ENCODE results near the gene MYPOP. TPM values are rescaled to one million over a fixed set of nuclear protein-coding genes. Genes with fewer than 3 reads are reported as not detected.

MYPOP gene
- total RNA-seq, 1 experiment from 2014 or later, result 9.0 TPM

DNA sequence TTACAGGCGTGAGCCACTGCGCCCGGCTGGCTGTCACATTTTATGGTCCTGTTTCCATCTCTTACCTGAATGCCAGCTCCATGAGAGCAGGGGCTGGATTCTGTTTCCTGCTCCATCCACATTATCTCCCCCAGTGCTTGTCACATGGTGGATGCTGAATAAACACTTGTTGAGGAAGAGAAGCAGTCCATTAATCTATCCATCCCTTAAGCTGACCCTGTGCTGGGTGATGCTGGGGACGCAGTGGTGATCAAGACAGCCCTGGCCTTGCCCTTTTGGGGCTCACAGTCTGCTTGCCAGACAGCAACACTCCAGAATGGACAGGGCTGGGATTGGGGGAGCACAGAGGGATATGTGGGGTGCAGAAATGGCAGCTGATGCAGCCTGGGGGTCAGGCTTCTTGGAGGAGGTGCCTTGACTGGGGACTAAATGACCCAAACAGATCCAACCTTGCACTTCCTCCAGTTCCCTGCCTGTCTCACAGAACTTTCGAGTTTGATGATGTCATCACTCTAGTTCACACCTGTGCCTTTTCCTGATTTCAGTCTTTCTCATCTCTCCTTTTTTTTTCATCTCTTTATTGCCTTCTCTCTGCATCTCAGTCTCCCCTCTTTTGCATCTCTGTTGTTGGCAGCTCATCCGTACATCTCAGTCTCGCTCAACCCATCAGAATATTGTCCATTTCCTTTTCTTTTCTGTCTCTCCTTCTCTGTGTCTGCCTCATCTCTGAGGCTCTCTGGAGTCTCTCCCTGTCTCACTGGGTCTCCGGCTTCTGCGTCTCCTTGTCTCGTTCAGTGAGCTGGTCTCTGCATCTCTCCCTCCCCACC is 21.1 kb downstream of the MYPOP start:
- peak overlapping the region; percentile 36 to 70; a peak in 4 of 5 replicates for H3K4me3 Mint-ChIP-seq
- peaks cover 4% of the 10 kb centered on the region; the same call in 1 of the 2 replicates for H3K27me3 Mint-ChIP-seq (ENCODE audit: low read depth)
- no peak overlapping the region for H3K23ac ChIP-seq (ENCODE audit: insufficient read length, low read depth, low read length)
- no peak overlapping the region for H3T11ph ChIP-seq (ENCODE audit: low read length)
- peak overlapping the region; percentile 66 for H3K4me2 ChIP-seq (ENCODE audit: insufficient read depth, insufficient read length, low read length)
- peaks cover 38 to 47% of the 10 kb centered on the region in 2 experiments for H3K4me1 Mint-ChIP-seq
- no peak overlapping the region for H2BK20ac ChIP-seq (ENCODE audit: low read depth, low read length, poor library complexity, severe bottlenecking)
- no peak overlapping the region for H2BK15ac ChIP-seq (ENCODE audit: low read depth, low read length)
- no peak overlapping the region for H4K8ac ChIP-seq (replicated peaks; ENCODE audit: insufficient read length, low read depth, low read length)
- peaks cover 2% of the 10 kb centered on the region; the same call in 1 of the 2 replicates for H3K4me1 ChIP-seq (ENCODE audit: insufficient read depth, low read length)
- H3K23me2 ChIP-seq (ENCODE audit: insufficient read length, low read depth, low read length, poor library complexity, severe bottlenecking), result peaks cover 22% of the 10 kb centered on the region
- H2AFZ ChIP-seq (ENCODE audit: low read length), result no peak overlapping the region
- no peak overlapping the region for H3K18ac ChIP-seq (ENCODE audit: insufficient read length, low read depth, low read length)
- H3K27me3 ChIP-seq (ENCODE audit: insufficient read depth, low read length), result no peaks in the 10 kb centered on the region
- WGBS (ENCODE audit: extremely low coverage, insufficient read length, low lambda C conversion rate), result no CpG with 5 or more reads among the region's 10 CpGs
- no peaks in the 10 kb centered on the region for H3K9me3 ChIP-seq (ENCODE audit: control insufficient read depth, low read depth, low read length)
- DNase-seq, result no peak
- H4K91ac ChIP-seq (ENCODE audit: insufficient read length, low read depth, low read length), result no peak overlapping the region
- TF ChIP-seq, protein P1, sequence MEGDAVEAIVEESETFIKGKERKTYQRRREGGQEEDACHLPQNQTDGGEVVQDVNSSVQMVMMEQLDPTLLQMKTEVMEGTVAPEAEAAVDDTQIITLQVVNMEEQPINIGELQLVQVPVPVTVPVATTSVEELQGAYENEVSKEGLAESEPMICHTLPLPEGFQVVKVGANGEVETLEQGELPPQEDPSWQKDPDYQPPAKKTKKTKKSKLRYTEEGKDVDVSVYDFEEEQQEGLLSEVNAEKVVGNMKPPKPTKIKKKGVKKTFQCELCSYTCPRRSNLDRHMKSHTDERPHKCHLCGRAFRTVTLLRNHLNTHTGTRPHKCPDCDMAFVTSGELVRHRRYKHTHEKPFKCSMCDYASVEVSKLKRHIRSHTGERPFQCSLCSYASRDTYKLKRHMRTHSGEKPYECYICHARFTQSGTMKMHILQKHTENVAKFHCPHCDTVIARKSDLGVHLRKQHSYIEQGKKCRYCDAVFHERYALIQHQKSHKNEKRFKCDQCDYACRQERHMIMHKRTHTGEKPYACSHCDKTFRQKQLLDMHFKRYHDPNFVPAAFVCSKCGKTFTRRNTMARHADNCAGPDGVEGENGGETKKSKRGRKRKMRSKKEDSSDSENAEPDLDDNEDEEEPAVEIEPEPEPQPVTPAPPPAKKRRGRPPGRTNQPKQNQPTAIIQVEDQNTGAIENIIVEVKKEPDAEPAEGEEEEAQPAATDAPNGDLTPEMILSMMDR (conservative IDR thresholded peaks at IDR 0.05), result no peak
- no peak overlapping the region for H3K4ac ChIP-seq (ENCODE audit: low read depth, low read length)
- H3K27ac Mint-ChIP-seq, result peak overlapping the region; percentile 24 to 94 (median 82)
- no peak overlapping the region for H3K14ac ChIP-seq (ENCODE audit: insufficient read depth, low read length)
- no peaks in the 10 kb centered on the region for H3K9me3 Mint-ChIP-seq
- H3K36me3 Mint-ChIP-seq (ENCODE audit: insufficient read depth in 1 of 3, low read depth in 3 of 3), result peaks cover 2 to 5% (median 4%) of the 10 kb centered on the region in 3 experiments; a peak in 3 of 7 replicates
- no peak overlapping the region for H3K27ac ChIP-seq (ENCODE audit: insufficient read length, low read depth, low read length)
- no peaks in the 10 kb centered on the region for H3K79me2 ChIP-seq (ENCODE audit: insufficient read depth, low read length)
- H2BK12ac ChIP-seq (ENCODE audit: insufficient read length, low read depth, low read length), result no peak overlapping the region
- H2BK5ac ChIP-seq (ENCODE audit: insufficient read length, low read length), result no peak overlapping the region
- no peak overlapping the region for H3K9ac ChIP-seq (ENCODE audit: extremely low read depth, insufficient read length, low read length)
- H2AK5ac ChIP-seq (ENCODE audit: insufficient read length, low read length), result no peak overlapping the region
- no peak overlapping the region for H3K56ac ChIP-seq (ENCODE audit: insufficient read length, low read depth, low read length)
- H4K5ac ChIP-seq (ENCODE audit: insufficient read length, low read depth, low read length), result no peak overlapping the region
- no peaks in the 10 kb centered on the region for H3K79me1 ChIP-seq (ENCODE audit: insufficient read depth, low read depth, low read length, poor library complexity, severe bottlenecking)
- H4K20me1 ChIP-seq (ENCODE audit: control insufficient read depth, insufficient read depth, insufficient read length), result no peaks in the 10 kb centered on the region
- no peak overlapping the region for H2BK120ac ChIP-seq (ENCODE audit: low read depth, low read length, poor library complexity, severe bottlenecking)
